ENCODE measurements around the gene HSPH1. TPM values are rescaled to one million over a fixed set of nuclear protein-coding genes. Genes with fewer than 3 reads are reported as not detected.

The HSPH1 gene
- total and polyA plus RNA-seq, 2 of the 13 experiments (the other 11 are each of a cell fraction or from before 2014, with no cell fraction given): 13.0 to 62.9 TPM

GRCh38 chr13:31161557-31162150 lies at the start of gene HSPH1 (continued):
- TF ChIP-seq CREB3 (CRISPR knock-in tag; IDR thresholded peaks at IDR 0.05): no peak
- no peak for TF ChIP-seq ATF3 (CRISPR knock-in tag; IDR thresholded peaks at IDR 0.05)
- no peak for TF ChIP-seq FOXK1 (CRISPR knock-in tag; IDR thresholded peaks at IDR 0.05; ENCODE audit: borderline replicate concordance, low read depth)
- TF ChIP-seq ZNF768 (CRISPR knock-in tag; IDR thresholded peaks at IDR 0.05): no peak
- TF ChIP-seq ZFP90 (CRISPR knock-in tag; IDR thresholded peaks at IDR 0.05; ENCODE audit: borderline replicate concordance): peak; percentile 55; the same call in 1 of the 2 replicates
- peak; percentile 38; the same call in 1 of the 2 replicates for TF ChIP-seq ZNF331 (CRISPR knock-in tag; IDR thresholded peaks at IDR 0.05)
- TF ChIP-seq ZSCAN20 (CRISPR knock-in tag; IDR thresholded peaks at IDR 0.05; ENCODE audit: borderline replicate concordance): peak; percentile 33; the same call in 1 of the 2 replicates
- TF ChIP-seq ZSCAN25 (CRISPR knock-in tag; IDR thresholded peaks at IDR 0.05): no peak
- TF ChIP-seq HOXA5 (CRISPR knock-in tag; IDR thresholded peaks at IDR 0.05): peak; percentile 79; the same call in 1 of the 2 replicates
- no peak for TF ChIP-seq SMC3 (IDR thresholded peaks at IDR 0.05; ENCODE audit: low read length)
- no peak for TF ChIP-seq ZNF44 (CRISPR knock-in tag; IDR thresholded peaks at IDR 0.05)
- no peak for TF ChIP-seq ZNF660 (CRISPR knock-in tag; IDR thresholded peaks at IDR 0.05; ENCODE audit: borderline replicate concordance, low read depth)
- TF ChIP-seq HIC2 (CRISPR knock-in tag; IDR thresholded peaks at IDR 0.05; ENCODE audit: low read depth): no peak
- TF ChIP-seq NCOA1 (CRISPR knock-in tag; IDR thresholded peaks at IDR 0.05): no peak
- peak; percentile 69; the same call in 1 of the 2 replicates for TF ChIP-seq HES4 (CRISPR knock-in tag; IDR thresholded peaks at IDR 0.05; ENCODE audit: borderline replicate concordance)
- no peak for TF ChIP-seq SP1 (IDR thresholded peaks at IDR 0.05)
- TF ChIP-seq SP1 (CRISPR knock-in tag; IDR thresholded peaks at IDR 0.05): no peak
- TF ChIP-seq SPEN (CRISPR knock-in tag; IDR thresholded peaks at IDR 0.05; ENCODE audit: low read depth): peak; percentile 30; the same call in 1 of the 2 replicates
- TF ChIP-seq SNAPC2 (CRISPR knock-in tag; IDR thresholded peaks at IDR 0.05): no peak
- no peak for TF ChIP-seq ZNF180 (CRISPR knock-in tag; IDR thresholded peaks at IDR 0.05; ENCODE audit: borderline replicate concordance, low read depth)
- no peak for TF ChIP-seq ZNF337 (CRISPR knock-in tag; IDR thresholded peaks at IDR 0.05; ENCODE audit: borderline replicate concordance, low read depth)
- TF ChIP-seq ZNF10 (CRISPR knock-in tag; IDR thresholded peaks at IDR 0.05; ENCODE audit: borderline replicate concordance, low read depth): no peak
- no peak for TF ChIP-seq ZBTB46 (CRISPR knock-in tag; IDR thresholded peaks at IDR 0.05; ENCODE audit: borderline replicate concordance)

All from HepG2 (cell line).